ENCODE results near the gene UVSSA.

Gene UVSSA

DNA sequence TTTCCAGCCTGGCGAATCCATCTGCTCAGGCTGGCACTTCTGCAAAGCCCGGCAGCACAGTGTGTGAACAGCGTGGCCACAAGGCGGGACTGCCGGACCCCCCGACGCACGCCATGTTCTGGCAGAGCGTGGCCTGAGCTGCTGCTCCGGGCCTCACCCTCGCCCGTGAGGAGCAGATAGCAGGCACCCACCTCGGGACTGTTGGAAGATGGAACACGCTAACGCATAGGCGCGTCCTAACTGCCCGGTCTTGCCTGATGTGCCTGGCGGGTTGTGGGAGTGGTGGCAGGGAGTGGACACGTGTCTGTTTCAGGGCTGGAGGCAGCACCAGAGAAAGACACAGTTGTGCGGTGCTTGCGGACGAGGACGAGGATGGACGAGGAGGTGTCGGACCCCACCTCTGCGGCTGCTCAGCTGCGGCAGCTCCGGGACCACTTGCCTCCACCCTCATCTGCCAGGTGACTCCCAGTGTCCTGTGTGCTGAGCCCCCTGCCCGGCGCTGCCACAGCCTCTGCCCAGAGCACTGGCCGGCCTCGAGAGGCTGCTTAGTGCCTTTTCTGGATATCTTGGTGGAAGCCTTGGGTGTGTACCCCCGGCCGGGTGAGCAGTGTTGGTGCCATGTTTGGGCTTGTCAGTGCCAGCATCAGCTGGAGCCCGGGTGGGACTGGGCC, 28.2 kb downstream of the UVSSA start:
- no peak overlapping the region for H3K27ac ChIP-seq
- TF ChIP-seq ZFX (IDR thresholded peaks at IDR 0.05; ENCODE audit: borderline replicate concordance) (no peak), CTCF (IDR thresholded peaks at IDR 0.05) (no peak)

GRCh38 chr4:1375761-1376322, 28.8 kb downstream of the UVSSA start:
- no peak overlapping the region for H3K27ac ChIP-seq
- TF ChIP-seq CTCF (IDR thresholded peaks at IDR 0.05) (no peak), ZFX (IDR thresholded peaks at IDR 0.05; ENCODE audit: borderline replicate concordance) (no peak)

- no peak overlapping the region for H3K27ac ChIP-seq
- TF ChIP-seq ZFX (IDR thresholded peaks at IDR 0.05; ENCODE audit: borderline replicate concordance) (no peak), CTCF (IDR thresholded peaks at IDR 0.05) (no peak)
Measured at GRCh38 chr4:1376391-1376840, 29.4 kb downstream of the UVSSA start.

DNA sequence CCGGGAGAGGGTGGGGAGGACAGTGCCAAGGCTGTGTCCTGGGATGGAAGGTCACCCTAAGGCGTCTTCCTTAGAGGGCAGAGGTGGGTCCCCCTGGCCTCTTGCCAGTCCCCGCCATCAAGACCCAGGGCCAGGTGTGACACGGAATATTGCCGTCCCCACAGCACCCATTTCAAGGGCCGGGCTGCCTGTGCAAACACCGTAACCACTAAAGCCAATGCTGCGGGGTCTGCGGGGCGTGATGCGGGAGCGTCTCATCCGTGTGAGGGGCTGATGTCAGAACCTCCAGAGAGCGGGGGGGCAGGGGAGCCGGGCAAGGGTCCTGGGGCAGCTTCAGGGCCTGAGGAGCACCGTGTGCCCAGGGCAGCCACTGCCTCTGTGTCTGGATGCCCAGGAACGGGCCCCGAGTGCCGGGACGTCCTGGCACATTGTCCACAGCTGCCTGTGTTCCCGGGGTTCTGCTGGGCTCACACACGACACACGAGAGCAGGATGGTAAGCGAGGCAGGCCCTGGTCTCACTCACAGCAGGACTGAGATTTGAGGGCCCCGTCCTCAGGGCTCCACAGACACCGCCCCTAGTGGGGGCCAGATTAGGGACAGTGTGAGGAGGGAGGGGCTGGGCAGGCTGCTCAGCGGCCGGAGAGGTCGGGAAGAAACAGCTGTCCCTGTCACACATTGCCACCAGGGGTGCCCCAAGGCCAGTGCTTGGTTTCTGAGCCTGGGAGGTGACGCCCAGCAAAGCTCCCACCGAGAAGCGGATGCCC, 30.0 kb downstream of the UVSSA start:
- TF ChIP-seq ZFX (IDR thresholded peaks at IDR 0.05; ENCODE audit: borderline replicate concordance) (no peak), CTCF (IDR thresholded peaks at IDR 0.05) (no peak)
- H3K27ac ChIP-seq = no peak overlapping the region

GRCh38 chr4:1377606-1378261, 30.7 kb downstream of the UVSSA start:
- no peak overlapping the region for H3K27ac ChIP-seq
- TF ChIP-seq CTCF (IDR thresholded peaks at IDR 0.05) (no peak), ZFX (IDR thresholded peaks at IDR 0.05; ENCODE audit: borderline replicate concordance) (no peak)

GRCh38 chr4:1378559-1379231, 31.7 kb downstream of the UVSSA start:
- TF ChIP-seq CTCF (IDR thresholded peaks at IDR 0.05) = no peak
- TF ChIP-seq ZFX (IDR thresholded peaks at IDR 0.05; ENCODE audit: borderline replicate concordance) = no peak
- no peak overlapping the region for H3K27ac ChIP-seq
